Measurements from ENCODE around the gene TLCD2.
"Not testable (repeated sequence)": the region's sequence is repeated elsewhere in the genome, so short reads cannot be mapped to it uniquely, and the experiment has no call there.

TLCD2 gene

GRCh38 chr17:1709971-1710806 is at the start of gene TLCD2:
TLCD2 (minus strand) TSS chr17:1710377; CDS start chr17:1710242, 135 bp downstream.
- DNase-seq: no peak

GRCh38 chr17:1759529-1759928 is 49.4 kb upstream of the TLCD2 start:
- no peak for DNase-seq

GRCh38 chr17:1758807-1759206 is 48.6 kb upstream of the TLCD2 start:
- no peak for DNase-seq

- no peak for DNase-seq
These were observed 45.7 kb upstream of the TLCD2 start for GRCh38 chr17:1755827-1756262.

- no peak for DNase-seq
These were observed 45.2 kb upstream of the TLCD2 start for GRCh38 chr17:1755252-1755826.

- no peak for DNase-seq
These were observed 44.4 kb upstream of the TLCD2 start for GRCh38 chr17:1754430-1755112.

GRCh38 chr17:1753767-1754429 is 43.7 kb upstream of the TLCD2 start:
- DNase-seq: no peak

- DNase-seq: no peak
These were observed 42.5 kb upstream of the TLCD2 start for GRCh38 chr17:1752425-1753262.

GRCh38 chr17:1750628-1751027 is 40.5 kb upstream of the TLCD2 start:
- no peak for DNase-seq

- no peak for DNase-seq
These were observed 36.9 kb upstream of the TLCD2 start for GRCh38 chr17:1746975-1747543.

GRCh38 chr17:1745513-1746020 is 35.4 kb upstream of the TLCD2 start:
- DNase-seq: no peak

- DNase-seq: no peak
These were observed 34.7 kb upstream of the TLCD2 start for GRCh38 chr17:1744551-1745512.

- no peak for DNase-seq
These were observed 32.9 kb upstream of the TLCD2 start for GRCh38 chr17:1743088-1743439.

GRCh38 chr17:1742371-1743087 is 32.4 kb upstream of the TLCD2 start, which contains the start of gene SERPINF2:
SERPINF2 (plus strand) TSS chr17:1742871; CDS start chr17:1744996, 2,125 bp downstream.
- no peak for DNase-seq

GRCh38 chr17:1741899-1742298 is 31.7 kb upstream of the TLCD2 start:
- DNase-seq: not testable (repeated sequence)

GRCh38 chr17:1737531-1738291 is 27.5 kb upstream of the TLCD2 start:
- no peak for DNase-seq

GRCh38 chr17:1736348-1737281 is 26.4 kb upstream of the TLCD2 start:
- DNase-seq: no peak

- no peak for DNase-seq
These were observed 25.7 kb upstream of the TLCD2 start for GRCh38 chr17:1735834-1736347.
